Embryonic facial prominence (tissue), 1 donor: ENCODE measurements around the gene SLF1.
"Not testable (repeated sequence)": the region's sequence is repeated elsewhere in the genome, so short reads cannot be mapped to it uniquely, and the experiment has no call there.

Experiments used
- DNase-seq: peaks from one replicate; pipeline ENCODE4 v3.0.0-alpha.2; 2016; ENCODE audit errors: extremely low spot score

The SLF1 gene

GRCh38 chr5:94618493-94619328 is at the start of gene SLF1, which contains the start of gene KIAA0825:
SLF1 (plus strand) TSS chr5:94618669; CDS start chr5:94628811, 10,142 bp downstream.
KIAA0825 (minus strand) TSS chr5:94618604; CDS start chr5:94537126, 81,478 bp downstream.
- DNase-seq = peak; percentile 87

GRCh38 chr5:94571415-94571814 is 47.1 kb upstream of the SLF1 start:
- no peak for DNase-seq

- not testable (repeated sequence) for DNase-seq
Measured at GRCh38 chr5:94573349-94573748, 45.1 kb upstream of the SLF1 start.

- no peak for DNase-seq
Measured at GRCh38 chr5:94575196-94575595, 43.3 kb upstream of the SLF1 start.

DNA sequence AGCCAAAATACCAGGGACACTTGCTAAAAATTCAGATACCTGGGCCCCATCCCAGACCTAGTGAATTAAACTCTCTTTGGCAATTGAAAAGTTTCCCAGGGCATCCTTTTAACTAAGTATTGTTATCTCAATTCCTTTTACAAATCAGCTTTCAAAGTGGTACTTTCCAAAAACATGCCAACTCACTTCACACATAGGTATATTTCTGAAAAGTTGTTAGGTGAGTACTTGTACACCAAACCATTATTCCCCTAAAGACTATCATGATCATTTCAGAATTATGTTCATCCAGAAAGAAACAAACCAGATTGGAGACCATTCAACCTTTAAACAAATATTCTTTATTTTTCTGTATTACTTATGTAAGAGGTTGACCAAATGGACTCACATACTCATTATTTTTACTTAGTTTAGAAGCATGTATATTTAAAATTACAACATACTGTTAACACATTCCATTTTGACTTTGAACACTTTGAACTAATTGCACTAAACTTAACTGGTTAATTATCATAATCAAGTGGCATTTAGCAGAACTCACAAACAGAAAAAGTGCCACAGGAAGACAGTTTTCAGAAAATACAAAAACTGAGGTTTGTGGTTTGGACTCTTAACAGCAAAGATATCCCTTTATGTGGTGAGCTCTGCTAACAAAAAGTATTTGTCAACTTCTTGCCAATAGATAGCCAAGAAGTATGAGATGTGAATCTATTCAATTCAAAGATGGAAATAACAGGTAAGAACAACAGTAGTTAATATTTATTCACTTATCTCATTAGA is 40.8 kb upstream of the SLF1 start:
- no peak for DNase-seq

DNA sequence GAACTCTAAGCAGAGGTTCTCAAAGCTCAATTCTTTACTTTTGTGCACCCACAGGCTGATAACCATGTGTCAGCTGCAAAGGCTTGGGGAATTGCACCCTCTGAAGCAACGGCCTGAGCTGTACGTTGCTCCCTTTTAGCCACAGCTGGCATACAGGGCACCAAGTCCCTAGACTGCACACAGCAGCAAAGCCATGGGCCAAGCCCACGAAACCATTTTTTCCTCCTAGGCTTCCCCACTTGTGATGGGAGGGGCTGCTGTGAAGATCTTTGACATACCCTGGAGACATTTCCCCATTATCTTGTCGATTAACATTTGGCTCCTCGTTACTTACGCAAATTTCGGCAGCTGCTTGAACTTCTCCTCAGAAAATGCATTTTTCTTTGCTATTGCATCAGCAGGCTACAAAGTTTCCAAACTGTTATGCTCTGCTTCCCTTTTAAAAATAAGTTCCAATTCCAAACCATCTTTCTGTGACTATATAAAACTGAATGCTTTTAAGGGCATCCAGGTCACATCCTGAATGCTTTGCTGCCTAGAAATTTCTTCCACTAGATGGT is 23.1 kb upstream of the SLF1 start:
- DNase-seq = no peak

- DNase-seq = no peak
Measured at GRCh38 chr5:94613583-94613982, 4.9 kb upstream of the SLF1 start.

DNA sequence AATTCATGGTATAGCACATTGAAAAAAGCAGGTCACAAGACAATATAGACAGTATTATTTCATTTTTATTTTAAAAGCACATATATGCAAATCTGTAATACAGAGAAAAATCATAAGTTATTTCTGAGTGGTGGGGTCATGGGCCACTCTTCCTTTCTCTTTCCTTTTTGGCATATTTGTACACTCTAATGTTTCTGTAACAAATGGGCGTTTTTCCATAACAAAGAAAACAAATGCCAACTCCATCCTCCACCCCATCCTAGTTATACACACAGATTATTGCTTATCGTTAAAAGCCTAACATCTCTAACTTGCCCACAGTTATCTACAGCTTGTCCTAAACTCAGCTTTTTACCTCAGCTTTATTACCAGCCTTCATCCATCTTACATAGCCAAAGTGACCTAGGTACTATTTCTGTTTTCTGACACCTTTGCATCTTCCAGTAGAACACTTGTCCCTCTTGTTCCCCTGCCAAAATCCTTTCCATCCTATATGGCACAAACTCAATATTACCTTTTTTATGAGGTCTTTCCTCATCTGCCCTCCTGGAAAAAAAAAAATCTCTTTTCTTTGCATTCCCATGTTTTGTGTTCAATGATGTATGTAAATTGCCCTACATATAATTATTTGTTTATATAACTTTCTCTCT is 4.2 kb upstream of the SLF1 start:
- DNase-seq = no peak

- DNase-seq = no peak
Measured at GRCh38 chr5:94615862-94616261, 2.6 kb upstream of the SLF1 start.

GRCh38 chr5:94618029-94618492 is 408 bp upstream of the SLF1 start:
- peak; percentile 7 for DNase-seq

DNA sequence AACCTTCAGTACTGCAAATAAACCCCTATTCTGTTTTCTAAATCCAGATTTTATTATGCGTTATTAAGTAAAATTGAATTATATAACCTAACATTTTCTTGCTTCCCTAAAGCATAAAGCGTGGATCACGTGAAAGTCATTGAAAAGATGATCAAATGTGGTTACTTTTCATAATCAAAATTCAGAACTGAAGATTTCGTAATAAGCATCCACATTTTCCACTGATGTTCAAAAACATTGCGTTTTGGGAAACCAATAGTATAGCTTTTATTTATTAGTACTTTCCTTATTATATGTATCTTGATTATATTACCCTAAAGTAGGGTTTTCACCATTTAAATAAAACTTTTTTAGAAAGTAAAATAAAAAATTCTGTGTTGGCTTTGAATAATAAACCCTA is 1.8 kb downstream of the SLF1 start:
- DNase-seq = no peak

DNA sequence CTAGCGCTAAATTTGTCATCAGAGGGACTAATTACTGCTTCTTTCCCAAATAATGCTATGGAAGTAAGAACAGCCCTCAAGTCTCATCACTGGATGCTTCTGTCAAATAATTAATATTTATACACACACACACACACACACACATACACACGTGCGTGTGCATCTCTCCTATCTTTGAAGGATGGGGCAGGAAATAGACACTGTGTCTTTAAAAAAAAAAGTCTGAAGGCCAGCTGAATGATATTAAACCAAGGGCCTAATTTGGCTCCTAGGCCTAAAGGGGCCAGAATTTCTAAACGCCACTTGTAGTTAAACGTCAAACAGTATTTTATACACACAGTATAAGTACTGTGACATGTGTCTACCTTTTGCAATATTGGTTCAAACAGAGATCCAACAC is 3.3 kb downstream of the SLF1 start:
- DNase-seq = no peak

- DNase-seq = no peak
Measured at GRCh38 chr5:94623011-94623410, 4.5 kb downstream of the SLF1 start.

GRCh38 chr5:94623877-94624276 is 5.4 kb downstream of the SLF1 start:
- no peak for DNase-seq

DNA sequence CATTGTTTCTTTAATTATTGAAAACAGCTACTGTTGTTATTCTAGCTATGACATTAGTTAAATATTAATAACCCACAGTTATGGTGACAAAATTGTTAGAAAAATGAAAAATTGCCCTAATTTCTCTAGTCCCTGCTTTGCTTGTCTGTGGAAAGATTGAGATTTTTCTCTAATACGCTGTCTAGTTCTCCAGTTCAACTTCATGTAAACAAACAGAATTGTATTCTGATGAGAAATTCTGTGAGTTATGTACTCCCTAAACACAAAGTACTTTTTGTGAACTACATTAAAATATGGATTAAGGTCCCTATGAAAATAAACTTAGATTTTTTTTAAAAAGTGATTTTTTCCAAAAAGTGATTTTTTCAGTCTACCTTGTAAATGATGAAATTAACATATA is 8.7 kb downstream of the SLF1 start:
- no peak for DNase-seq

DNA sequence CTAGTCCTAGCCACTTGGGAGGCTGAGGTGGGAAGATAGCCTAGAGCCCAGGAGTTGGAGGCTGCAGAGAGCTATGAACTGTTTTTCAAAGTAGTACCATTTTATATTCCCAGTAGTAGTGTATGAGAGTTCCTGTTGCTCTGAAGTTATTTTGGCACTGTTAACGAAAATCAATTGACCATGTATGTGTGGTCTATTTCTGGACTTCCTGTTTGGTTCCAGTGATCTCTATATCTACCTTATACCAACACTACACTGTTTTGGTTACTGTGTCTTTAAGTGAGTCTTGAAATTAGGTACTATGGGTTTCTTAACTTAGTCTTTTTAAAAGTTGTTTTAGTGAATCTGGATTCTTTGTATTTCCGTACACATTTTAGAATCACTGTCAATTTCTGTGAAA is 13.6 kb downstream of the SLF1 start:
- no peak for DNase-seq

GRCh38 chr5:94640176-94640575 is 21.7 kb downstream of the SLF1 start:
- no peak for DNase-seq

GRCh38 chr5:94645053-94645452 is 26.6 kb downstream of the SLF1 start:
- DNase-seq = no peak

DNA sequence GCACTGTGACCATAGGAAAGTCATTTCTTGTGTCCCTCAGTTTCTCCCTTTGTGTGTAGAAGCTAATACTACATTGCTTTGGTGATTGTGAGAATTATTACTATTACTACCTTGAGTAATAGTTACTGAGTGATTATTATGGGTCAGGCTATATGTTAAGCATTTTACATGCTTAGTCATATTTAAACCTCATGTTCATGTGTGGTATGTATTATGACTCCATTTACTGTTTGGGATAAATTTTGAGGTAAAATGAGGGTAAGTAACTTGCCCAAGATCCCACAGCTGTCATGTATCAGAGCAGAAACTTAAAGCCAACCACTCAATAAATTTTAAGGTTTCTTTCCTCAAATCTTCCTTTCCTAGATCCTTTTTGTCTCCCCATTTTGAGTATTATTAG is 28.3 kb downstream of the SLF1 start:
- no peak for DNase-seq

DNA sequence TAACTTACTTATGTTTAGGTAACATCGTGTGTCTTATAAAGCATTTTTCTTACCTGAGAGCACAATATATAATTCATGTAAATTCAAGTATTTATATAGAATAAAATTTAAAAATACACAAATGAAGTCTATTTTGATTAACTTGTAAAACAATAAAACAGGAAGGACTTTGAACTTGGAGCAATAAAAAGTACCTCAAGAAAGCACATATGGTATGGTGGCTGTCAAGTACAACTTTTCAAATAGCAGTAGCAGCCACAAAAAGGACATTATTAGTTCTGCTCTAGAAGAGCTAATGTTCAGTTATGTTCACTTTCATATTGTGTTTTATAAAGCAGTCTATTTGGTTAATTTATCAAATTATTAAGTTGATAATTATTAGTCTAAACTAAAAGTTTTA is 31.4 kb downstream of the SLF1 start:
- DNase-seq = no peak

GRCh38 chr5:94658272-94658671 is 39.8 kb downstream of the SLF1 start:
- DNase-seq = no peak

GRCh38 chr5:94660506-94660905 is 42.0 kb downstream of the SLF1 start:
- DNase-seq = no peak
